Activated CD8-positive, alpha-beta memory T cell treated with anti-CD3 and anti-CD28 coated beads, Interleukin-2, amount 50 U/mL, for 4 hours (primary cell): ENCODE data around the gene ARHGEF12.

Source experiments
- DNase-seq: peaks from one replicate; pipeline ENCODE4 v3.0.0-alpha.2; 2020

ARHGEF12 gene

GRCh38 chr11:120318906-120319305, 17.3 kb upstream of the ARHGEF12 start:
- DNase-seq, result no peak

DNA sequence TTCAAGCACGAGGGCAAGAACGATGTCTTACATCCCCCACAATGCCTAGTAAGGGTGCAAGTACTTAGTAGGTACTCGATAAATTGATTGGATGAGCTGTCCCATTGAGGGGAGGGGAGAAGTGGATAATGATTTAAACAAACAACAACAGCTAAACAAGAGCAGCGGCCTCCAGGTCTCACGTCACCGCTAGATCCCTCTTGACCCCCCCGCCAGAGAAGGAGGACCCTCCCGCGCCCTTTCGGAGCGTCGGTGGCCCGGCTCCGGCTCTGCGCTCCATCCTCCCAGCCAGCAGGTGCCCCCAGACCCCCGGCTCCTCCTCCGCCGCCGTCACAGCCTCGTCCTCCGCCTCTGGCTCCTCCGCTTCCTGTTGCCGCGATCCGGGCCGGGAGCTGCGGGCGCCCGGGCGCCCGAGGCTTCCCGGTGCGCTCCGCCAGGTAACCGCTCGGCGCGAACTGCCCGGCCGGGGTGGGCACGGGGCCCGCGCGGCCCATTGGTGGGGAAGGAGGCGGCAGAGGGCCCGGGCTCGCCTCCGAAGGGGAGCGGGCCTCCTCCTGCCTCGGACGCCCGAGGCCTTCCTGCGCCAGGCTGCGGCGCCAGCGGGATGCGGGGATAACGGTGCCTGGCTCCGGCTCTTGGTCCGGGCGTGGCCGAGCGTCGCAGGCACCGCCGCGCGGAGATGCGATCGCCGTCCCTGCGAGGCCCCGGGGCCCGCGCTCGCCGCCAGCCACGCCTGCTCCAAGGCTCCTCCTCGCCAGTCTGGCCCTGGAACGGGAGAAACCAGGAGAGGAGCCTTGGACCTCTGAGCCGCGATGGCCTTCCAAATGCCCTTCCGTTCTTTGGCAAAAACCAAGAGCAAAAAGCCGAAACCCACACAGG, 11.0 kb upstream of the ARHGEF12 start, which contains the start of gene TLCD5:
TSS of gene TLCD5 (plus strand) at position 368 of the 879 bp plus-strand sequence. CDS start 2,143 bp downstream, outside the sequence.
- peak; percentile 26 for DNase-seq

GRCh38 chr11:120326228-120326627, 10.0 kb upstream of the ARHGEF12 start:
- DNase-seq, result no peak

GRCh38 chr11:120326845-120327281, 9.3 kb upstream of the ARHGEF12 start:
- no peak for DNase-seq

DNA sequence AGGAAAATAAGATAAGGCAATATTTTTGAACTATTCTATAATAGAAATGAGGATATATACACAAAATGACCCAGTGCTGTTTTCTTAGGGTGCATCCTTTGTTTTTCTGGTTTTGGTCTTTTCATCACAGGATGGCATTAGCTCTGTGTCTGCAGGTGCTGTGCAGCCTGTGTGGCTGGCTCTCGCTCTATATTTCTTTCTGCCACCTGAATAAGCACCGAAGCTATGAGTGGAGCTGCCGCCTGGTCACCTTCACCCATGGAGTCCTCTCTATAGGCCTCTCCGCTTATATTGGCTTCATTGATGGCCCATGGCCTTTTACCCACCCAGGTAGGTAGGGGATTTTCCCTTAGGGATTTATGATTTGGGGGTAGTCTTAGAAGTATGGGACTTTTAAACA, 8.9 kb upstream of the ARHGEF12 start:
- no peak for DNase-seq

DNA sequence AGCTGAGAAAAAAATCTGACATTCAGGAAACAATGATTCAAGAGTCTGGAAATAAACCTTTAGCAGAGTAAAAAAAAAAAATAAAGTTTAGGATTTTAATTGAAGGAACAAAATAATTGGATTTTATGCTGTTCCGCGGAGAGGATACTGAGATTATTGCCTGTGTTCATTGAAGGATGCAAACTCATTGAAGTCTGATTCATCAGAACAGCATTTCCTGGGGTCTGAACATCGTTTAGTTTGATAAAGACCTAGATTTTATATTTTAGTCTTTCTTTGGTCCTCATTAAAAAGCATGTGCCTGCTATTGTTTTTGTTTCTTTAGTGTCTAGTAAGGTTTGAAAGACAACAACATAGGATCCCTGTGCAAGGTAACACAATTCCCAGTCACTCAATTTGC, 6.7 kb upstream of the ARHGEF12 start:
- no peak for DNase-seq

GRCh38 chr11:120330045-120330444, 6.2 kb upstream of the ARHGEF12 start:
- no peak for DNase-seq

GRCh38 chr11:120331301-120331996, 4.8 kb upstream of the ARHGEF12 start:
- DNase-seq, result no peak

GRCh38 chr11:120332822-120333716, 3.1 kb upstream of the ARHGEF12 start:
- DNase-seq, result no peak

- DNase-seq, result no peak
Observed at GRCh38 chr11:120333801-120334200, 2.4 kb upstream of the ARHGEF12 start.

DNA sequence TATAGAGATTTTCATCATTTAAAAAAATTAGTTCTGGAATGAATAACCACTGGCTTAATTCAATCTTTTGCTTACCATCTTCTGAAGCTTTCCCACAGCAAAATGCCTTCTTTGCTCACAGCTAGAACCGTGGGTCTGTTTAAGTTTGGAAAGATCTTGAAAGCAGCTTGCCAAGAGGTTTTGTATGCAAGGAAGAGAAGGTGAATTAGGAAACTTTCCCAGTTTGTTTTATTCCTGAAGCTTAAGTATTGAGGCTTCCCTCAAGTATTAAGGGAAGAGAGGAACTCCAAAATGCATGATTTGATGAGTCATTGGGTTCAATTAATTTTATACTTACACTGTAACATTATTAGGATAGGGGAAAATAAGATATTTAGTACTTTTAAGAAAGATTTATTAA, 1.9 kb upstream of the ARHGEF12 start:
- DNase-seq, result no peak

DNA sequence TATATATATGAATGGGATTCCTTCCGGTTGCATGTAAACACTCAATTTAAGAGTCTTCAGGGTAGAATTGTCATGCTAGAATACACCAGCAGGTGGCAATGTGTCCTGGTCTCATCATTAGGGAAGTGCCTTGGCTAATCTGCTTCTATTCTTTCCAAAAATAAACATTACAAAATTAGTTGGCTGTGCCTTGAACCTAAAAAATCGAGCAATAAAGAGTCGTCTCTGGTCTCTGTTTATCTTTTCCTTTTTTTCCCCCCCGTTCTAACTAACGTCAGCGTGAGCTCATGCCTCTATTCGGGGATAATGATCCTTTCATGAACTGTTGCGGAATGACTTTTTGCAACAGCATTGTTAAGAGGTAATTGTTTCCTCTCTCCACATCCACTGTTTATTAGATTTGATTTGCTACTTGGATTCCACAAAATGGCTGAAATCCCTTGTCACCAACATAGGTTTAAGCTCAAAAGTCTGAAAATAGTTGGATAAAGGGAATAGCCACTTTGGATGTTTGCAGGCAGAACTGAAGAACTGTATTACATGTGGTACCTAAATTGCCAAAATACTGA, 1.2 kb upstream of the ARHGEF12 start:
- peak; percentile 51 for DNase-seq

DNA sequence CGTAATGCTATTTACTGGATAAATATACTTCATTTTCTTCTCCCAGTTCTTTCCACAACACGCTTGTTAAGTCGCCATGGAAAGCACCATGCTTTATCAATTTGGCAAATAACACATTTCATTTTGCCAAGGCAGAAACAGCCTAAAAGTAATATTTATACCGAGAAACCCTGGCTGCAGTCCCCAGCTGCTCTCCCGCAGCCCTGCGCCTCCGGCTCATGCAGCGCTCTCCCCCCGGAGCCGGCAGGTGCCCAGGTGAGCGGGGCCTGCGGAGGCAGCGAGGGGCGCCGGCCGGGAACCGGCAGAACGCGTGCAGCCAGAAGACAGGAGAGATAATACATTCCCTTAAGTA, 681 bp upstream of the ARHGEF12 start:
- DNase-seq, result no peak

GRCh38 chr11:120336641-120337354, 585 bp downstream of the ARHGEF12 start:
- DNase-seq, result peak; percentile 42

DNA sequence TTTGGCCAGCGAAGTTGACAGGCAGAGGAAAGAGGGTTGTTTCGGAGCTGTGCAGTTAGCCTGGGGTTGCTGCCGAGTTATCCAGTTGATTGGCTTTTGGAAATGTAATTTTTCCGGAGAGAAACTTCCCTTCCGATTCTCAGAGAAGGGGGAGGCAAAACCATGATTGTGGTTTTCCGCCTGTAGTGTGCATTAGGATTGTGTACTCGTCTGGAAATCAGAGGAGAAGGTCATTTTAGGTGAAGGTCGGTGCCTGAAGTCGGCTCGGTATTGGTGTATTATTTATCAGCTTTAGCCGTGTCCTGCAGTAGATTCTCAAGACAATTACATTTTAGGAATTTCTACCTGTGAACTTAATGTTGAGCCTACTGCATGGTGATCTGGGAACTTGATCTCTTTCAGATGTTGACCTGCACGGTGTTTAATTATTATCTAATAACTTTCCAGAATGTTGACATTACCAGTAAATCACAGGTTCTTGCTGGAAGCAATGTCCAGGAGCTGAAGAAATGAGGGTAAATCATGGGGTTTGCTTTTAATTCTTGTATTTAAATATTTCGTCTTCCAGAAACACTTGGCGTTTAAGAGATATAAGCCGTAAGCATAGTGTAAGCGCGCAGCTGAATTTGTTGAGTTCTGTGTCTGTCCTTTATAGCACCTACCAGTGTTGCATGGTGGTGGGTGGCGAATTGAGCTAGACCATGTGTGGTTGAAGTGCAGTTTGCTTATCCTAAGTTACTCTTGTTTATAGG, 1.3 kb downstream of the ARHGEF12 start:
- no peak for DNase-seq

- DNase-seq, result no peak
Observed at GRCh38 chr11:120338107-120338933, 2.1 kb downstream of the ARHGEF12 start.

DNA sequence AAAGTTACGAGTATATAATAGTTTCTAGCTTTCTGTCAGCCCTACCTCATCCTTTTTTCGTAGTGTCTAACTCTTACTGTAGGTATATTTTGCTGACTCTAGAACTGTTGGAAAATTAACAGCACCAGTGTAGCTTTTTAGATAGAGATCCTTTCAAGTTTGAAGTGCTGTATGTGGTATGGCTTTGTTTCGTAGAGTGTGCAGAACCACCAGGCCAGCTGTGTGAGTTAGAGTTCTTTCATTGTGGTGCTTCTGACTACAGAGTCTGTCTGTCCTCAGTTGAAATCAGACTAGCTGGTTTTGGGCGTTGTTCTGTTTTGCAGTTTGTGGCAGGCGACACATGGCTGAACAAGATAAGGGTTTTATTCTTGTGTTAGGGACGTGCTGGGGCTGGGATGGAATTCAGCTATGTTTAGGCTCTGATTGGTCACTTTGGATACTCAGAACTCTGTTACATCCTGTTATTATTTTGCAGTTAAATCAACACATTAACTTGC, 3.2 kb downstream of the ARHGEF12 start:
- no peak for DNase-seq

DNA sequence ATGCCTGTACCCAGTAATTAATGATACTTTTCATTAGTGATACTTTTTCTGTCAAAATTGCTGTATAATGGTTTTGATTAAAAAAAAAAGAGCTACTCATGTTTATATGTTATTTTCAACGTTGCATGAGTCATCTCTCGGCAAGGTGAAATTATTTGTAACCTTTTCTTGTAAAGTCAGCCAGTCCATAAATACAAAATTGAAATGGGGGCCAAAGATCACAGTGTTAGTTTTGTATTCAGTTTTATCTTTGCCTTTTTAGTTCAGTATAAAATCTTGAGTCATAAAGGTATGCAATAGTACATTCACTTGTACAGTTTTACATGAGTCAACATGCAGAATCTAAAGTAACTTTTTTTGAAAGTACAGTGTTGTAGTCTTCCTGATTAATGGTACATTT, 4.3 kb downstream of the ARHGEF12 start:
- no peak for DNase-seq

DNA sequence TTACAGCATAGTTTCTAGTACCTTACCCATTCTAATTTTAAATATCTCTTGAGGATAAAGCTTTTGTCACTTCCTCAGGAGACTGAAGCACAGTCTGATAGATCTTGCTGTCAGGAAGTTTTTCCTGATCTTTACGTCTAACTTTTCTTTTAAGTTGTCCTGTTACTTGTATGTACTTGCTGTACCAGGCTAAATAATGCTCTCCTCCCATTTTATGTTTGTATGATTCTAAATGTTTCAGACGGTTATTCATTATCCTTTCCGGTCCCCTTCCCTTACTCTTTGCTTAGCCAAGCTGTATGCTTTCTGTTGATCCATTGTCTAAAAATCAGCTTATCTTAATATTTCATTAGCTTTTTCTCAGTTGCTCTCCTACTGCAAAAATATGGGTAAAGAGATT, 6.0 kb downstream of the ARHGEF12 start:
- no peak for DNase-seq

- no peak for DNase-seq
Observed at GRCh38 chr11:120342678-120343077, 6.5 kb downstream of the ARHGEF12 start.
